C4-2B (cell line): ENCODE measurements around the gene BEGAIN.

Experiments used
- CTCF ChIP-seq: fragments of 450-650 bp; conservative IDR thresholded peaks from 2 replicates; pipeline ENCODE4 v1.5.1; 2017; ENCODE audit warnings: mild to moderate bottlenecking
- ZFX ChIP-seq: fragments of 450-650 bp; IDR thresholded peaks from 2 replicates; pipeline ENCODE4 v1.6.1; 2017

GRCh38 chr14:100618763-100619320 is 31.6 kb upstream of the BEGAIN start:
- TF ChIP-seq CTCF, result no peak
- TF ChIP-seq ZFX, result no peak
